ENCODE data around the gene FAM184A. TPM values are rescaled to one million over a fixed set of nuclear protein-coding genes. Genes with fewer than 3 reads are reported as not detected.
A peak's percentile ranks its signal among the peaks of the same experiment; 100 is the strongest.

Gene FAM184A
- total and polyA plus RNA-seq, 10 of the 15 experiments (the other 5 are each of a cell fraction or from before 2014, with no cell fraction given), result 0.15 to 0.23 TPM; not detected in 8

DNA sequence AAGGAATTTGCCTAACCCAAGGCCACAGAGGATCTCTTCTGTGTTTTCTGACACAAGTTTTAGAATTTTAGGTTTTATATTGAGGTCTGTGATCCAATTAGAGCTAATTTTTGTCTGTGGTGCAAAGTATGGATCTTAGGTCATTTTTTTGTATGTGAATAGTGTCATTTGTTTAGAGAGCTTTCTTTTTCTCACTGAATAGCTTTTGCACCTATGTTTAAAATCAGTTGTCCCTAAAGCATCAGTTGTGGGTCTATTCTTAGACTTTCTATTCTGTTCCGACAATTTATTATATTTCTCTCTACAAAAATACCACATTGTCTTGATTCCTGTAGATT lies 143.2 kb downstream of the FAM184A start:
- TSS peak; percentile 75 for BruUV-seq (replicated peaks)
- RAD21 ChIA-PET (ENCODE audit: unreplicated experiment), result interaction anchor here (1.0 to 1.9 kb wide), 3 partner anchors 41 to 415 kb away, joined by 3 to 5 read pairs (median 4); partner anchors contain the start of gene ASF1A
- ATAC-seq, result no peak

More for the DNA sequence above, 143.2 kb downstream of the FAM184A start:
- H3K4me3 ChIP-seq, result peak overlapping the region; percentile 99
- FAIRE-seq (no peak), DNase-seq (ENCODE audit: low read depth, low spot score) (no peak)
- H3K4me2 ChIP-seq (ENCODE audit: control insufficient read depth, insufficient read depth), result peak overlapping the region; percentile 61
- H2AFZ ChIP-seq (ENCODE audit: control insufficient read depth, low read depth, low read length), result peak overlapping the region; percentile 95
- no peaks in the 10 kb centered on the region; a peak in 1 of 4 replicates for H3K36me3 ChIP-seq (ENCODE audit: control insufficient read depth in 2 of 2, insufficient read depth in 2 of 2, low read length in 1 of 2)
- peak overlapping the region; percentile 96 for H3K9ac ChIP-seq (ENCODE audit: control insufficient read depth, insufficient read depth, low read length)
- WGBS (ENCODE audit: insufficient coverage, insufficient replicate concordance, low lambda C conversion rate, missing lambda C conversion rate), result 12% methylated on average over 1 of the region's 1 CpG
- in situ Hi-C loops (cut with MboI) (no loop called here), intact Hi-C loops (cut with micrococcal nuclease; ENCODE audit: unreplicated experiment) (loop anchor here (2.0 kb wide), 1 partner anchor 40 kb away; the partner anchor contains the start of gene ASF1A)
- ChIA-PET CTCF (interaction anchor here (0.8 to 3.6 kb wide), 4 partner anchors 22 to 175 kb away, joined by 3 to 22 read pairs (median 4); no protein-coding TSS in a partner anchor), SMC1A (ENCODE audit: uncharacterized antibody, unreplicated experiment) (interaction anchor here (0.7 to 2.7 kb wide), 5 partner anchors 18 to 91 kb away, joined by 3 to 15 read pairs (median 4); partner anchors contain the start of gene ASF1A), POLR2A (interaction anchor here (0.7 to 2.3 kb wide), 4 partner anchors 38 to 378 kb away, joined by 3 to 14 read pairs (median 8); partner anchors contain the start of gene ASF1A)
- peaks cover 9% of the 10 kb centered on the region for H3K79me2 ChIP-seq (ENCODE audit: control insufficient read depth, insufficient read depth, low read length)
- peak; percentile 41; the same call in 1 of the 2 replicates for TF ChIP-seq ATF7 (IDR thresholded peaks at IDR 0.05; ENCODE audit: low read depth)
- TF ChIP-seq, protein P1, sequence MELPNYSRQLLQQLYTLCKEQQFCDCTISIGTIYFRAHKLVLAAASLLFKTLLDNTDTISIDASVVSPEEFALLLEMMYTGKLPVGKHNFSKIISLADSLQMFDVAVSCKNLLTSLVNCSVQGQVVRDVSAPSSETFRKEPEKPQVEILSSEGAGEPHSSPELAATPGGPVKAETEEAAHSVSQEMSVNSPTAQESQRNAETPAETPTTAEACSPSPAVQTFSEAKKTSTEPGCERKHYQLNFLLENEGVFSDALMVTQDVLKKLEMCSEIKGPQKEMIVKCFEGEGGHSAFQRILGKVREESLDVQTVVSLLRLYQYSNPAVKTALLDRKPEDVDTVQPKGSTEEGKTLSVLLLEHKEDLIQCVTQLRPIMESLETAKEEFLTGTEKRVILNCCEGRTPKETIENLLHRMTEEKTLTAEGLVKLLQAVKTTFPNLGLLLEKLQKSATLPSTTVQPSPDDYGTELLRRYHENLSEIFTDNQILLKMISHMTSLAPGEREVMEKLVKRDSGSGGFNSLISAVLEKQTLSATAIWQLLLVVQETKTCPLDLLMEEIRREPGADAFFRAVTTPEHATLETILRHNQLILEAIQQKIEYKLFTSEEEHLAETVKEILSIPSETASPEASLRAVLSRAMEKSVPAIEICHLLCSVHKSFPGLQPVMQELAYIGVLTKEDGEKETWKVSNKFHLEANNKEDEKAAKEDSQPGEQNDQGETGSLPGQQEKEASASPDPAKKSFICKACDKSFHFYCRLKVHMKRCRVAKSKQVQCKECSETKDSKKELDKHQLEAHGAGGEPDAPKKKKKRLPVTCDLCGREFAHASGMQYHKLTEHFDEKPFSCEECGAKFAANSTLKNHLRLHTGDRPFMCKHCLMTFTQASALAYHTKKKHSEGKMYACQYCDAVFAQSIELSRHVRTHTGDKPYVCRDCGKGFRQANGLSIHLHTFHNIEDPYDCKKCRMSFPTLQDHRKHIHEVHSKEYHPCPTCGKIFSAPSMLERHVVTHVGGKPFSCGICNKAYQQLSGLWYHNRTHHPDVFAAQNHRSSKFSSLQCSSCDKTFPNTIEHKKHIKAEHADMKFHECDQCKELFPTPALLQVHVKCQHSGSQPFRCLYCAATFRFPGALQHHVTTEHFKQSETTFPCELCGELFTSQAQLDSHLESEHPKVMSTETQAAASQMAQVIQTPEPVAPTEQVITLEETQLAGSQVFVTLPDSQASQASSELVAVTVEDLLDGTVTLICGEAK (IDR thresholded peaks at IDR 0.05; ENCODE audit: borderline replicate concordance), result no peak
- no peaks in the 10 kb centered on the region; the same call in 1 of the 3 replicates for H3K9me3 ChIP-seq (replicated peaks; ENCODE audit: control insufficient read depth, insufficient read depth, low read length)
- H3K4me1 ChIP-seq (ENCODE audit: control insufficient read depth, insufficient read depth, low read length), result no peaks in the 10 kb centered on the region
- no peaks in the 10 kb centered on the region for H3K27me3 ChIP-seq (replicated peaks in 1 of 2; ENCODE audit: control insufficient read depth in 2 of 2, insufficient read depth in 2 of 2, low read length in 1 of 2)
- H4K20me1 ChIP-seq (ENCODE audit: control insufficient read depth, insufficient read depth), result no peaks in the 10 kb centered on the region
- H3K27ac ChIP-seq (ENCODE audit: control insufficient read depth, insufficient read depth), result peak overlapping the region; percentile 27

All from GM12878 (cell line).